HG03469 (cell line): ENCODE measurements around the gene NWD2.

ENCODE experiments used
- ATAC-seq: cut with Tn5 transposase; IDR thresholded peaks from one replicate; pipeline ENCODE4 v1.9.1; 2021; ENCODE audit warnings: mild to moderate bottlenecking, moderate library complexity, moderate number of reproducible peaks; ENCODE audit not compliant: unreplicated experiment

Gene NWD2

GRCh38 chr4:37464373-37465128 is 220.0 kb downstream of the NWD2 start:
- ATAC-seq, result no peak

DNA sequence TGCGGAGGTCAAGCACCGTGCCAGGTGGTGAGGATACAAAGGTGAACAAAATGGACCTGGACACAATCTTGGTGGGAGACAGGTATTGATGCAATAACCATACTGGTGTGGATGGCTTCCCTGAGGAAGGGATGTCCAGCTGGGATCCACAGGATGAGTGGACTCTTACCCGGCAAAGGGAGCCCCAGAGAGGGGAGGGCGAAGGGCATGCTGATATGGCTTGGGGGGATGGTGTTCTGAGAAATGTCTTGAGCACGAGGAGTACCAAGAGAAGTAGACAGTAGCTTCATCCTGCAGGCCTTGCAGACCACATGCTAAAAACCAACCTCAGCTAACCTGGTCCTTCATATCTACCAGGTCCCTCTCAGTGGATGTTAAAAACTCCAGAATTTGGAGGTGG is 220.8 kb downstream of the NWD2 start:
- ATAC-seq, result no peak

DNA sequence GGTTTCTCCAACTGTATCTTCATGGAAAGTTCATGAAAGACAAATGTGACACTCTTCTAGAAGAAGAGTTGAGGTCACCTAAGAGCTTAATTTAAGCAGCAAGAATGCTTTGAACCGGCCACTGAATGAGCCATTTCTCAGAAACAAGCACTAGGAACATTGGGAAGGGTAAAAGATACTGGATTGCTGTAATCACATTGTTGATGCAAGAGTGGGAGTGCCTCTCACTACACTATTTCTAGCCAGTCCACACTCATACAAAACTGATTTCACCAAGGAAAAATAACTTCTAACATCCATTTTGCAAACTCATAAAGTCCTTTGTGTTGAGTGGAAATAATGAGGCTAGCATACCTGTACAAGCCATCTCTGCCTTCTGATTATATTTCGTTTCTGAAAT is 221.3 kb downstream of the NWD2 start:
- ATAC-seq, result no peak

- no peak for ATAC-seq
Observed at GRCh38 chr4:37467223-37467622, 222.7 kb downstream of the NWD2 start.

- no peak for ATAC-seq
Observed at GRCh38 chr4:37467824-37468223, 223.3 kb downstream of the NWD2 start.

- ATAC-seq, result no peak
Observed at GRCh38 chr4:37469286-37469685, 224.7 kb downstream of the NWD2 start.

DNA sequence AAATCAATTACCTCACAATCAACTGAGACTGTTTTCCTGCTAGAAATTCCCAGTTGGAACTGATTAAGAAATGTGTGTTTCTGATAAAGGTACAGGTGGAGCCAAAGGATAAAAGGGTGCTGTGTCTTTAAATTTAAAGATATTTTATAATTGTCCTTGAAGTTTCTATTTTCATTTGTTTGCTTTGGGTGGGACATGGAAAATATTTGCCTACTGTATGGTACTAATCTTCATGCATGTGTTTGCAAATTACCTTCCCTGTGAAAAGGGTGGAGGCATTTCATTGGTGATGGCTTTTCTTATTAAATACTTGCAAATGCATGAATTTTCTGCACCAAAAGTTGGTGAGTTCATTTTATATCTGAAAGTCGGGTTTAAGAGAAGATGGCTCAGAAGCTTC is 225.7 kb downstream of the NWD2 start:
- no peak for ATAC-seq

GRCh38 chr4:37471093-37471492 is 226.6 kb downstream of the NWD2 start:
- ATAC-seq, result no peak

DNA sequence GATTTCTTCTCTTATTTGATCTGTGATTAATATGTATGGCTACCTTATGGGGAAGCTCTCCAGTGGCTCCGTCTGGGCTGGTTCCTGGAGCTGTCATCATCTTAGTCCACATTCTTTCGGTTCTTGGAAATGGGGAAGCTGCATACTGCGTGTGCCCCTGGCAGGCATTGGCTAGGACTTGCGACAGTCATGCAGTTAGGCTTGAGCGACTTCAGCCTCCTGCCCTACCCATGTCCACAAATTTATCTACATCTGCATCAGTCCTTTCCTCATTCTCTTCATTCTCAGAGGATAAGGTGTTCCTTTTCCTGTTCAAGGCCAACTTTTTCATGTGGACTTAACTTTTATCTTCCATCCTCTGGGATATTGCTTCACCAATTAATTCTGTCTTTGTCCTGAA is 227.4 kb downstream of the NWD2 start:
- ATAC-seq, result no peak

DNA sequence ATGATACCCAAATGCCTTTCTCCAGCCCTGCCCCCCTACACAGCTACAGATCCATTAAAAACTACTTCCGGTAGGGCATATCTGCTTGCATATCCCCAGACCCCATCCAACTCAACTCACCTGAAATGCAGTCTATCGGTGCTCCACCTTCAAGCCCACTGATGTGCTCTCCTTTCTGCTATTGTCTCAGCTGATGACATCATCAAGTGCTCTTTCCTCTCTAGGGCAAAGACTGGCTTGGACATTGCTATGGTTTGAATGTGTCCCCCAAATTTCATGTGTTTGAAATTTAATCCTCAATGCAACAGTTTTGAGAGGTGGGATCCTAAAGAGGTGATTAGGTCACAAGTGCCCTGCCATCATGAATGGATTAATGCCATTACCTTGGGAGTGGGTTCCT is 229.3 kb downstream of the NWD2 start:
- no peak for ATAC-seq

DNA sequence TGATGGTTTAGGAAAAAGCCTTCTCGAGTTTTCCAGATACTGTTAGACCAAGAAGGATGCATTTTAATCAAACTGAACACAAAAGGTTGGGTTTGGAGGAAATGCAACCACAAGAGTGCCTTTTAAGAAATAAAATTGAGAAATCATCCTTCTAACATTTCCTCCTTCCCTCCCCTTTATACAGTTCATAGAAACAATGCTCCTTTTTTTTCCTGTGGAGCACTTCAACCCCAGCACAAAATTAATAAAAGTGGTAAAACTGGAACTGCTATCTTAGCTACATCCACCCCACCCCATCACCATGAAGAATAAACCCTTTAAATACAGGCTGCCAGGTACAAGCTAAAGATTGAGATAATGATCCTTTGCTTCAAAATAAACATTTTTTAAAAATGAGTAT is 230.5 kb downstream of the NWD2 start:
- ATAC-seq, result no peak

GRCh38 chr4:37475776-37476175 is 231.2 kb downstream of the NWD2 start:
- no peak for ATAC-seq

DNA sequence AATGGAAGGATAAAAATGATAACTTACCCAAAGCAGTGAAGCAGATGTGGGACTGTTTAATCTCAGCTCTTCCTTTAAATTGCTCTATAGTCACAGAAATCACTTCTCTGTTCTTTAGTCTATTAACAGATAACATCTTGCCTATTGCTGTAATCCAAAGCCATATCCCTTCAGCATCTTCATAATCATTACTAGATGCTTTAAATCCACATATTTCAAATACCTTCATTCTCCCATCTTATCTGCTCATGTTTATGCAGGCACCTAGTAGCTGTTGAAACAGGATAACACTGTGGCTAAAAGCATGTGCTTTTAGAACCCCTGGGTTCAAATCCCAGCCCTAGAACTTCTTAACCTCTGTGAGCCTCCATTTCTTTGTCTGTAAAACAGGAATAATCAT is 231.7 kb downstream of the NWD2 start:
- ATAC-seq, result no peak

- ATAC-seq, result no peak
Observed at GRCh38 chr4:37476691-37477090, 232.1 kb downstream of the NWD2 start.

DNA sequence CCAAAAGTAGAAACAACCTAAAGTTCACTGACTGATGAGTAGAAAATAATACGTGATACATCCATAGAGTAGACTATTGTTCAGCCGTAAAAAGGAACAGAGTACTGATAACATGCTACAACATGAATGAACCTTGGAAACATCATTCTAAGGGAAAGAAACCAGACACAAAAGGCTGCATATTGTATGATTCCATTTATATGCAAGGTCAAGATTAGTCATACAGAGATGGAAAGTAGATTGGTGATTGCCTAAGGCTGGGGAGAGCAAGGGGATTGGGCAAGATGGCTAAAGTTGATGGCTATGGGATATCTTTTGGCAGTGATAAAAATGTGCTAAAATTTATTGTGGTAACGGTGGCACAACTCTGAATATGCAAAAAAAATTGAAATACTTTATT is 232.6 kb downstream of the NWD2 start:
- ATAC-seq, result no peak

DNA sequence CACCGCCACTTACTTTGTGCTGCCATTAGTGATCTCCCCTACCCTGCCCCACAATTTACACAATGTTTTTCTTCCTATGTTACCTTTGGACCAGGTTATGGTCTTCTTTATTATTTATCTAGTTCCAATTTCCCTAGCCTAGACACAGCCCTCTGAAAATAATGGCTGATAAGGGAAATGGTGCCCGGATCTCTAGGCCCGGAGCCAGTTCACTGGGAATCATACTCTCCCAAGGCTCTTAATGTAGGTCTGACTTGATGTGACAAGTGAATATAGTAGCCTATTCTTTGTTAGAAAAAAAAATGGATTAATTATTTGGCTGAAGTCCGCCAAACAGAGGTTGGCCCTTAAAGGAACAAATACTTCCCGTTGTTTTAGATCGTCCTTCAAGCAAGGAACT is 233.6 kb downstream of the NWD2 start:
- no peak for ATAC-seq

- ATAC-seq, result no peak
Observed at GRCh38 chr4:37480509-37480908, 236.0 kb downstream of the NWD2 start.

- no peak for ATAC-seq
Observed at GRCh38 chr4:37481547-37482122, 237.1 kb downstream of the NWD2 start.

- no peak for ATAC-seq
Observed at GRCh38 chr4:37482236-37482913, 237.8 kb downstream of the NWD2 start.

DNA sequence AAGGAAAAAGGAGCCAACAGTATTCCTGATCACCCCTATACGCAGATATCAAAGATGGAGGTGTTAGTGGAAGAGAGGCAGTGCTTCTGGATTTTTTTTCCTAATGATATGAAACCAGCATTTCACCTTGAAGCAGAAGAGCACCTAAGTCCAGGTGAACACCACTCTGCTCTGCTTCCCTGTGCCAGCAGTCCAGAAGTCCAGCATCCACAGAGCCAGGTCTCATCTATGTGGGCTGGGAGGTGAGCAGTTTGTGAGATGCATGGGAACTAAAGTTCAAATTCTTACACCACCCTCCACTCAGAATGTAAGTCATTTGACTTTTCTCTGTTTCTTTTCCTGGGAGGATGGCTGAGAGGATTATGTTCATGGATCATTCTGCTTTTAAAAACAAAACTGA is 239.1 kb downstream of the NWD2 start:
- ATAC-seq, result no peak

DNA sequence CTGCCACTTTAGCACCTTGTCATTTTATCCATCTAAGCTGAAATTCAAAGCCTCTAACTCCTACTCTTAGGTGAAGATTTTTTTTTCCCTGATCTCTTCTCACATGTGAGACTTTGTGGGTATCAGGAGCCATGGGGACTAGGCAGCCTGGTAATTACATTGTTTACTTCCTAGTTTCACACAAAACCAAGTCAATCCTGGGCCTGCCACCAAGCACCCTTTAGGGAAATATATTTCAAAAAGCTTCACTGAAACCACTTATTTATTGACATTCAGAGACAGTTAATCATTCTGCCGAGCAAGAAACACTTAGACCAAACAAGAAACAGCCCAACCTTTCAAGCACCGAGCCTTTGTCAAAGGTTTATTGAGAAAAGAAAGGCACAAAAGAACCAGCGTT is 241.6 kb downstream of the NWD2 start:
- no peak for ATAC-seq

GRCh38 chr4:37487668-37488067 is 243.1 kb downstream of the NWD2 start:
- no peak for ATAC-seq
